GM19395 (cell line): ENCODE measurements around the gene IMPDH2.
A peak's percentile ranks its signal among the peaks of the same experiment; 100 is the strongest.
"Not testable (repeated sequence)": the region's sequence is repeated elsewhere in the genome, so short reads cannot be mapped to it uniquely, and the experiment has no call there.

Source experiments
- ATAC-seq: cut with Tn5 transposase; IDR thresholded peaks from one replicate; pipeline ENCODE4 v1.9.1; 2021; ENCODE audit warnings: mild to moderate bottlenecking, moderate library complexity; ENCODE audit not compliant: unreplicated experiment

IMPDH2 gene

GRCh38 chr3:49021813-49022687, 7.1 kb downstream of the IMPDH2 start, which contains the start of gene NDUFAF3:
Gene NDUFAF3, plus strand, starts transcription at chr3:49022121. Its CDS starts 24 bp downstream, at chr3:49022145.
- peak; percentile 61 for ATAC-seq

GRCh38 chr3:49021213-49021812, 7.9 kb downstream of the IMPDH2 start:
- peak; percentile 58 for ATAC-seq

- ATAC-seq, result peak; percentile 2
These were observed 8.6 kb downstream of the IMPDH2 start for GRCh38 chr3:49020330-49021212.

- no peak for ATAC-seq
These were observed 9.3 kb downstream of the IMPDH2 start for GRCh38 chr3:49019941-49020329.

GRCh38 chr3:49018707-49019006, 10.5 kb downstream of the IMPDH2 start:
- ATAC-seq, result no peak

GRCh38 chr3:49017971-49018706, 11.1 kb downstream of the IMPDH2 start, which contains the start of gene DALRD3:
Gene DALRD3, minus strand, starts transcription at chr3:49018580. Its CDS starts 16 bp downstream, at chr3:49018564.
- no peak for ATAC-seq

GRCh38 chr3:49017229-49017970, 11.8 kb downstream of the IMPDH2 start:
- ATAC-seq, result no peak

GRCh38 chr3:49016414-49017228, 12.6 kb downstream of the IMPDH2 start:
- no peak for ATAC-seq

- ATAC-seq, result no peak
These were observed 13.4 kb downstream of the IMPDH2 start for GRCh38 chr3:49015765-49016164.

- ATAC-seq, result no peak
These were observed 14.1 kb downstream of the IMPDH2 start for GRCh38 chr3:49015072-49015471.

- no peak for ATAC-seq
These were observed 15.2 kb downstream of the IMPDH2 start for GRCh38 chr3:49013738-49014660.

GRCh38 chr3:49013113-49013737, 16.0 kb downstream of the IMPDH2 start:
- no peak for ATAC-seq

- ATAC-seq, result no peak
These were observed 16.7 kb downstream of the IMPDH2 start for GRCh38 chr3:49012441-49013017.

- no peak for ATAC-seq
These were observed 19.8 kb downstream of the IMPDH2 start for GRCh38 chr3:49009396-49009795.

- not testable (repeated sequence) for ATAC-seq
These were observed 20.6 kb downstream of the IMPDH2 start for GRCh38 chr3:49008627-49009026.

- ATAC-seq, result peak; percentile 38
These were observed 21.2 kb downstream of the IMPDH2 start for GRCh38 chr3:49007771-49008528.
